GM19438 (cell line): ENCODE data around the gene CACTIN.
"Not testable (repeated sequence)": the region's sequence is repeated elsewhere in the genome, so short reads cannot be mapped to it uniquely, and the experiment has no call there.

Experiments used
- ATAC-seq: cut with Tn5 transposase; IDR thresholded peaks from one replicate; pipeline ENCODE4 v1.9.1; 2021; ENCODE audit warnings: low read depth; ENCODE audit not compliant: unreplicated experiment

CACTIN gene

DNA sequence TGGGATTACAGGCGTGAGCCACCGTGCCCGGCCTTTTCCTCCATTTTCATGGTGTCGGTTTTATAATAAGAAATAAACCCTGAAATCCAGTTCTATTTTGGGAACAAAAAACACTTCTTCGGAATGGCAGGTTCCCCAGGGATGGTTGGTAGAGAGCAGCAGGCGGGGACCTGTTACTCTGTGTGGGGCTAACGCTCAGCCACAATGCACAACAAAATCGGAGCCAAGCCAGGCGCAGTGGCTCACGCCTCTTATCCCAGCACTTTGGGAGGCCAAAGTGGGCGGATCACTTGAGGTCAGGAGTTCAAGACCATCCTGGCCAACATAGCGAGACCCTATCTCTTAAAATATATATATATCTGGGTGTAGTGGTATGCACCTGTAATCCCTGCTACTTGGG is 25.6 kb downstream of the CACTIN start:
- no peak for ATAC-seq

DNA sequence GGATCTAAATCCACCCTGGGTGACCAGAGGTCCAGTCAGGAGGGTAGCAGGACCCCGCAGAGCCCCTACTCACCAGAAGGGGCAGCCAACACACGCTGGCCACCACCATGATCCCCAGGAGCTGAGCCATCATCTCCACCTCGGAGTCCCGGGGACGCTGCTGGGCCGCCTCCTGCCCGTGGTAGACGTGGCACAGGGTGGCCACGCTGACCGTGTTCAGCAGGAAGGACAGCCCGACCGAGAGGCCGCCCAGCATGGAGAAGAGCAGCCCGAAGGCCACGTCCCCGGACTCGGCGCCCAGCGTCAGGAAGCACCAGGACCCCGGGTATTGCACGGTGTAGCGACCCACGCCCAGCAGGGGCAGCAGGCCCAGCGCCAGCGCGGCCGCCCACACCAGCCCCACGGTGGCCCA is 26.8 kb downstream of the CACTIN start:
- ATAC-seq: no peak

GRCh38 chr19:3595521-3596061 is 31.0 kb downstream of the CACTIN start:
- no peak for ATAC-seq

GRCh38 chr19:3593156-3593555 is 33.4 kb downstream of the CACTIN start:
- no peak for ATAC-seq

GRCh38 chr19:3591876-3592613 is 34.5 kb downstream of the CACTIN start:
- no peak for ATAC-seq

GRCh38 chr19:3590991-3591659 is 35.5 kb downstream of the CACTIN start:
- no peak for ATAC-seq

GRCh38 chr19:3589949-3590348 is 36.6 kb downstream of the CACTIN start:
- ATAC-seq: no peak

DNA sequence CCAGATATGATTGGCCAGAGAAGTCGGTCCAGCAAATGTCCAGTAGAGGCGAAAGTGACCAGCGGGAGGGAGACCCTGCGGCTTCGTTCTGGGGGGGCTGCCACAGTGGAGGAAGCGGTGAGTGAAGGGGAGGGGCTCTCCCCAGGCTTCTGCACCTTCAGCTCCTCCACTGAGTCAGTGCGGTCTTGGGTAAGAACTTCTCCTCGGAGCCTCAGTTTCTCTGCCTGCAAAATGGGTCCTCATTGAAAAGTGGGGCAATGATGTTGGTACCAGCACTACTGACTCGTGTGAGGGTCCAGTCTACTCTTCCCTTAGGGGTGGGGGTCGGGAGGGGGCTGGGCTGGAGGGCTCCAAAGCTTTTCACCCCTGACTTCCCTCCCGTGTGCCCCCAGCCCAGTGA is 37.2 kb downstream of the CACTIN start:
- ATAC-seq: no peak

- no peak for ATAC-seq
These were observed 39.8 kb downstream of the CACTIN start for GRCh38 chr19:3586707-3587346.

DNA sequence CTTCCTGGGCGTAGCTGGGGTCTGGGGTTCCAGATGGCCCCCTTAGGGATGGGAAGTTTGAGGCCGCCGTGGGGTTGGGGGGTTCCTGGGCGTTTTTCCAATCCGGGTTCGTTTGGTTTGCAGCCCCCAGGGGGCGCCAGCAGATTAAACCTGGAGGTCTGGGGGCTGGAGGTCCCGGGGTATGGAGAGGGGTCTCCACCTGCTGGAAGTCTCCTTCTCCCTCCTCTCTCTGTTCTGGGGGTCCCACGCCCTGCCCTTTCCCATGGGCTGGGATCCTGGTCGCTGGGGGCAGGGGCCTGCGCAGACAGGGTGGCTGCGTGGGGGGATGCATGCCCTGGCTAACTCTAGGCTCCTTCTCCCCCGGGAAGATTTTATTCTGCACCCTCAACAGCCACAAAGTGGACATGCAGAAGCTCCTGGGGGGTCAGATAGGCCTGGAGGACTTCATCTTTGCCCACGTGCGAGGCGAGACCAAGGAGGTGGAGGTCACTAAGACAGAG is 40.4 kb downstream of the CACTIN start:
- no peak for ATAC-seq

DNA sequence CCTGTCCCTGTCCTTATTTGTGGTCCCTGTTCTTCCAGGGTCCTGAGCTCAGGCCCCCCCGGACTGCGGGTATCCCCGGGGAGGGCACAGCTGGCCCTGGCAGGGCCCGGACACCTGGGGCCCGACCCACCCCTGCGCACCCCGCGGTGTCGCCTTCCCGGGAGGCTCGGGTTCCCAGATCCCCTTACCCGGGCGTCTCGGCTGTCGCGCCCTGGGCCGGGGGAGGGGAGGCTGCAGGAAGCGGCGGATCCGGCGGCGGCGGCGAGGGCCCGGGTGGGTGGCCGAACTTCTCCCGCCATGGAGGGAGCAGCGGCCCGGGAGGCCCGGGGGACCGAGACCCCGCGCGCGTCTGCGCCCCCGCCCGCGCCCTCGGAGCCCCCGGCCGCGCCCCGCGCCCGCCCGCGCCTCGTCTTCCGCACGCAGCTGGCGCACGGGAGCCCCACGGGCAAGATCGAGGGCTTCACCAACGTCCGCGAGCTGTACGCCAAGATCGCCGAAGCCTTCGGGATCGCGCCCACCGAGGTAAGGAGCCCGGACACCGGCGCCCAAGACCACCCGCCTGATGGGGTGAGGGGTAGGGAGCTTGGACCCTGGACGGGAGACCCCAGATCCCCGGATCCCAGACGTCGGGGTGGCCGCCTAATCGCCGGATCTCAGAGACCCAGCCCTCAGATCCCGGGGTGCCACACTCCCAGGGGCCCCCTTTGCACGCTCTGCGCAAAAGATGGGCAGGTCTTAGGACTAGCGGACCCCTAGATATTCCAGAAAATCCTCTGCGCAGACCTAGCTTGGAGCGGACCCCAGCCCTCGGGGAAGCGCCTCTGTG is 41.1 kb downstream of the CACTIN start, which contains the start of gene GIPC3:
TSS of gene GIPC3 (plus strand) at position 178 of the 826 bp plus-strand sequence. CDS start at position 298, 120 bp downstream.
- no peak for ATAC-seq

DNA sequence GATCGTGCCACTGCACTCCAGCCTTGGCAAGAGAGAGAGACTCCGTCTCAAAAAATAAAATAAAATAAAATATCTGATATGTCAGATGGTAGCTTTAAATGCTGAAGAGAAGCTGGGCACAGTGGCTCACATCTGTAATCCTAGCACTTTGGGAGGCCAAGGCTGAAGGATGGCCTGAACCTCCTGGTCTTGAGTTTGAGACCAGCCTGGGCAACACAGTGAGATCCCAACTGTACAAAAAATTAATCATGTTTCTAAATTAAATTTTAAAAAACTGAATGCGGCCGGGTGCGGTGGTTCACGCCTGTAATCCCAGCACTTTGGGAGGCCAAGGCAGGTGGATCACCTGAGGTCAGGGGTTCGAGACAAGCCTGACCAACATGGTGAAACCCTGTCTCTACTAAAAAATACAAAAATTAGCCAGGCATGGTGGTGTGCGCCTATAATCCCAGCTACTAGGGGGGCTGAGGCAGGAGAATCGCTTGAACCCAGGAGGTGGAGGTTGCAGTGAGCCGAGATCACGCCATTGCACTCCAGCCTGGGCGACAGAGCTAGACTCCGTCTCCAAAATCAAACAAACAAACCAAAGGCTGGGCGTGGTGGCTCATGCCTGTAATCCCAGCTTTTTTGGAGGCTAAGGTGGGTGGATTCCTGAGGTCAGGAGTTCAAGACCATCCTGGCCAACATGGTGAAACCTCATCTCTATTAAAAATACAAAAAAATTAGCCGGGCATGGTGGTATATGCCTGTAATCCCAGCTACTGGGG is 42.4 kb downstream of the CACTIN start:
- ATAC-seq: not testable (repeated sequence)

DNA sequence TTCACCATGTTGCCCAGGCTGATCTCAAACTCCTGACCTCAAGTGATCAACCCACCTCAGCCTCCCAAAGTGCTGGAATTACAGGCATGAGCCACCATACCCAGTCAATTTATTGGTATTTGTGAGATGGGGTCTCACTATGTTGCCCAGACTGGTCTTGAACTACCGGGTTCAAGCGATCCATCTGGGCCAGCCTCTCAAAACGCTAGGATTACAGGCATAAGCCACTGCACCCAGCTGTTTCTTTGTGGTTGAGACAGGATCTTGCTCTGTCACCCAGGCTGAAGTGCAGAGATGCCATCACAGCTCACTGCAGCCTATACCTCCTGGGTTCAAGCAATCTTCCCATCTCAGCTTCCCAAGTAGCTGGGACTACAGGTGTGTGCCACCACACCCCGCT is 44.8 kb downstream of the CACTIN start:
- not testable (repeated sequence) for ATAC-seq

- ATAC-seq: no peak
These were observed 46.2 kb downstream of the CACTIN start for GRCh38 chr19:3580156-3580934.

- no peak for ATAC-seq
These were observed 48.2 kb downstream of the CACTIN start for GRCh38 chr19:3578390-3578789.

DNA sequence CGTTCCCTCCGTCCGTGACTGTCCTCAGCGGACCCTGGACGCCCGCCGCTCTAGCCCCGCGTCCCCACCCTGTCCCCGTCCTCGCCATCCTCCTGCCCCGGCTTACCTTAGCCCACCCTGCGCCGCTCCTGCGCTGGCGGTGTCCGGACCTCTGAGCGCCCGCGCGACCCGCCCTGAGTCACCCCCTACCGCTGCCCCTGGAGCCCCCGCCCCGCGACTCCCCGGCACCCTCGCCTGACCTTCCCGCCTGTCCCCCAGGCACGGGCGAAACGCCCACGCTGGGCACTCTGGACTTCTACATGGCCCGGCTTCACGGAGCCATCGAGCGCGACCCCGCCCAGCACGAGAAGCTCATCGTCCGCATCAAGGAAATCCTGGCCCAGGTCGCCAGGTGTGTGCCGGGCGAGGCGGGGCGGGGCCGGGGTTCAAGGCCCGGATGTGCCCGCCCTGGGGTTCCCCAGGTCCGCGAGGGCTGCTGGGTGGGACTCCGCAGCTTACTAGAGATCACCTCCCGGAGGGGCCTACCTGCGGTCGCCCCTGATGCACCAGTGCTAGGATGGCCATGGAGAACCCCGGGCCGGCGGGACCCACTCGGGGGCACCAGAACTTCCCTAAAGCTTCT is 48.8 kb downstream of the CACTIN start:
- ATAC-seq: no peak

DNA sequence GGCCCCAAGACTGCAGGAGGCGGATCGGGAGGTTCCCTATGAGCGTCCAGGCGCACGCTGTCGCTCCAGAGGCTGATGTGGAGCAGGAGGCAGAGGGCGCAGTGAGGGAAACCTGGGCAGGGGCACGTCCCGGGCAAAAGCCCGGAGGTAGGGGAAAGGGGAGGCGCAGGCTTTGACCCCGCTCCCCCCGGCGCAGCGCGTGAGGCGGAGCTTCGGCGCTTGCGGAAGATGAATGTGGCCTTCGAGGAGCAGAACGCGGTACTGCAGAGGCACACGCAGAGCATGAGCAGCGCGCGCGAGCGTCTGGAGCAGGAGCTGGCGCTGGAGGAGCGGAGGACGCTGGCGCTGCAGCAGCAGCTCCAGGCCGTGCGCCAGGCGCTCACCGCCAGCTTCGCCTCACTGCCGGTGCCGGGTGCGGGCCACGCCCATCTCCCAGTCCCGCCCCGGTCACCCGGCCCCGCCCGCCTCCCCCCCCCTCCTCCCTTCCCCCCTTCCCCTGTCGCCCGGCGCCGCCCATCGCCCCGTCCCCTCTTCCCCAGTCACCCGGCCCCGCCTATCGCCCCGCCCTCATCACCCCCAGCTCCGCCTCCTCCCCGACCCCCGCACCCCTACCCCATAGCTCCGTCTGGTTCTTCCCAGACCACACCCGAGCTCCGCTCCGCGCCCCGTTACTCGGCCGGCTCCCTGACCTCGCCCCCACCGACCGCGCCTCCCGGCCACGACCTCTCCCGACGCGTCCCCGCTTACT is 49.7 kb downstream of the CACTIN start:
- ATAC-seq: no peak
